Thymus (tissue), 11 donors: ENCODE data around the gene COBL. TPM values are rescaled to one million over a fixed set of nuclear protein-coding genes. Genes with fewer than 3 reads are reported as not detected.

Source experiments
- DNase-seq, 9 donors: peaks; one replicate each; pipeline ENCODE4 v3.0.0-alpha.2; 2013; ENCODE audit warnings: low spot score in 9 of 9, low read depth in 6 of 9, missing footprints in 1 of 9
- H3K27ac ChIP-seq, 2 donors: one replicate each; pipeline ENCODE4 v1.5.1; 2013; ENCODE audit warnings: control low read depth in 1 of 2, low read depth in 1 of 2, low read length in 1 of 2, mild to moderate bottlenecking in 1 of 2, moderate library complexity in 1 of 2
- H3K27me3 ChIP-seq, 2 donors: one replicate each; pipeline ENCODE4 v1.5.1; 2013; ENCODE audit warnings: low read length in 1 of 2; ENCODE audit not compliant: control insufficient read depth in 2 of 2, insufficient read depth in 1 of 2
- H3K36me3 ChIP-seq, 2 donors: one replicate each; pipeline ENCODE4 v1.5.1; 2013; ENCODE audit warnings: low read length in 1 of 2, mild to moderate bottlenecking in 1 of 2, moderate library complexity in 1 of 2; ENCODE audit not compliant: control insufficient read depth in 2 of 2, insufficient read depth in 2 of 2
- H3K4me1 ChIP-seq, 2 donors: one replicate each; pipeline ENCODE4 v1.5.1; 2013; ENCODE audit warnings: low read length in 2 of 2; ENCODE audit not compliant: control insufficient read depth in 2 of 2, insufficient read depth in 2 of 2
- H3K4me3 ChIP-seq, 2 donors: one replicate each; pipeline ENCODE4 v1.5.1; 2013; ENCODE audit warnings: low read length in 2 of 2, control low read depth in 1 of 2, mild to moderate bottlenecking in 1 of 2
- H3K9me3 ChIP-seq, 2 donors: one replicate each; pipeline ENCODE4 v1.5.1; 2013; ENCODE audit warnings: low read length in 1 of 2, mild to moderate bottlenecking in 1 of 2; ENCODE audit not compliant: control insufficient read depth in 2 of 2, insufficient read depth in 1 of 2
- WGBS: extraction: QIAGEN DNeasy Blood & Tissue Kit; methylation state at CpG from one replicate; pipeline ENCODE4 v1.1.7; 2013; 5-methylcytosine and 5-hydroxymethylcytosine counted together
- polyA plus RNA-seq: library from polyadenylated mRNA; stranded (reverse); fragments of 200-250 nt; gene quantifications from one replicate; pipeline ENCODE4 v1.2.3, GENCODE V29; 2013
- total RNA-seq: library from RNA; stranded (reverse); fragments of 120-200 nt; gene quantifications from one replicate; pipeline ENCODE4 v1.2.4, GENCODE V29; 2013
- donor health status: healthy.

The COBL gene
- total and polyA plus RNA-seq, 2 donors = 0.66 to 2.0 TPM

DNA sequence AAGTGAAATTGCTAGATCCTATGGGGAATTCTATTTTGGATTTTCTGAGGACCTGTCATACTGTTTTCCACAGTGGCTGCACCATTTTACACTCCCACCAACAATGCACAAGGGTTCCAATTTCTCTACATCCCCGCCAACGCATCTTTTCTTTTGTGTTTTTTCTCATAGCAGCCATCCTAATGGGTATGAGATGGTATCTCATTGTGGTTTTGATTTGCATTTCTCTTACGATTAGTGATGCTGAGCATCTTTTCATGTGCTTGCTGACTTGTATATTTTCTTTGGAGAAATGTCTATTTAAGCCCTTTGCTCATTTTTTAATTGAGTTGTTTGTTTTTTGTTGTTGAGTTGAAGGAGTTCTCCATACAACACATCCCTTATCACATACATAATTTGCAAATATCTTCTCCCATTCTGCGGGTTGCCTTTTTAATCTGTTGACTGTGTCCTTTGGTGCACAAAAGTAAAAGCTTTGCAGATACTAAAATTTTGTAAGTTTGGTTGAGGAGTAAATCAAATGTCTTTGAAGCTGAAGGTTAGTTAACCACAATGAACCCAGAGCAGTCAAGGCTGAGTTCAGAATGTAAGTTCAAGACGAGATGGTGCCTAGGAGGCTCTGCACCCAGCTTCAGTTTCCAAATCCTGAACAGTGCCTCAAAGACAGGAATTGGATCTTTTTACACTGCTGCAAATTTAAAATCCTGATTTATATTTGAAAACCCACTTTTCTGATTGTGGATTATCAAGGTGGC, 195.4 kb downstream of the COBL start:
- Histone ChIP-seq H3K4me3 (peak overlapping the region; percentile 13 to 18), H3K27me3 (no peaks in the 10 kb centered on the region), H3K36me3 (no peaks in the 10 kb centered on the region), H3K4me1 (peaks cover 19 to 36% of the 10 kb centered on the region in 2 donors), H3K27ac (peak overlapping the region; percentile 90 to 93), H3K9me3 (no peaks in the 10 kb centered on the region)
- WGBS = 17% methylated on average over 5 of the region's 5 CpGs
- peak in 4 of 9 donors; percentile 38 to 78 (median 50) for DNase-seq

DNA sequence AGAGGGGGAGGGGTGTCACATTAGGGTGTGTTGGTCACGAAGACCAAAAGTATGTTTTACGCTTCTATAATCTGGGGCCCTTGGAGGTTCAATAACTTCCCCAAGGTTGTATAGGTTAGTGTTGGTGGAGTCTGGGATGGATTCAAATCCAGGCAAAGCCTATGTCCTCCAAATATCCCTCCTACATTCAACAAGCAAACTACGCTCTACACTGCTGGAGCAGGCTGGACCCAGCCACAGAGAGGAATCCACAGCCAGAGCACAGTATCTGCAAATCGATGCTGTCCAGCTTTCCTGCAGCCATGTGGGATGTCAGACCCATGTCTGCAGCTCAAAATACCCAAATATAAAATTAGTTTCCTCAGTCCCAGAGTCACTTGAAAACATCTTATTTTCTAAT, 198.0 kb downstream of the COBL start:
- no peak for DNase-seq
- Histone ChIP-seq H3K4me1 (peaks cover 14 to 29% of the 10 kb centered on the region in 2 donors), H3K9me3 (no peaks in the 10 kb centered on the region), H3K4me3 (no peak overlapping the region), H3K27ac (no peak overlapping the region), H3K36me3 (no peaks in the 10 kb centered on the region), H3K27me3 (no peaks in the 10 kb centered on the region)
- 97% methylated on average over 4 of the region's 4 CpGs for WGBS

DNA sequence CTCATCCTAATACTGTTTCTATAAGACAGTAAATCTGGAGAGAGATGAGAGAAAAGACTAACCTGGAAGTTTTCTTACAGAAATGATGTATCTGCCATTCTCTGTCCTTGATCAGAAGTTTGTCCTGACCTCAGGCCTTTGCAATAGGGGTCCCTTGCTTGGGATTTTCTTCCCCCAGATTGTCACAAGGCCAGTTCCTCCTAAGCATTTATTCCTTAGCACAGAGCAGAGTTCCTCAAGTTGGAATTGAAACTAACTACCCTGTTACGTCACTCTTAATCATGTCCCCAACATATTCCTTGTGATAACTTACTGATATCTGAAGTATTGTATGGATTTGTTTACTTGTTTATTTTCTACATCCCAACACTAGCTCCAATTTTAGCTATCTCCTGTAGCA, 202.1 kb downstream of the COBL start:
- no peaks in the 10 kb centered on the region for H3K9me3 ChIP-seq
- H3K27me3 ChIP-seq = no peaks in the 10 kb centered on the region
- 96% methylated on average over 1 of the region's 1 CpG for WGBS
- no peak overlapping the region for H3K4me3 ChIP-seq
- H3K4me1 ChIP-seq = peaks cover 2 to 13% of the 10 kb centered on the region in 2 donors
- no peak for DNase-seq
- H3K27ac ChIP-seq = no peak overlapping the region
- no peaks in the 10 kb centered on the region for H3K36me3 ChIP-seq

DNA sequence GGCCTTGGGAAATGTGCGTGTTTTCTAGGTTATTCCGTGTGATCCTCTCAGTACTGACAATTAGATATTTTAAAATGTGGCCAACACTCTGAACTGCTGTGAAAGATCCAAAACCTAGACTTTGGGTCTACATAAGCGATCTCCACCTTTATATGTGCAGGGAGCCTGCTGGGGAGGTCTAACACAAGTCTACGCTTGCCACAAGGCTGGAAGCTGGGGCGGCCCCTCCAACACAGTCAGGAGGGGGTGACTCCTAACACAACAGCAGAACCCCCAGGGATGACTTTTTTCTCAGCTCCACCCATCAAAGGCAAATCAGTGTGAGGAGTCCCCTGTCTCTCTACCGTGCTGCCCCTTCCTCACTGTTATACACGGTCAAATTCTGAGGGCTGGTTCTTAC, 202.6 kb downstream of the COBL start:
- Histone ChIP-seq H3K4me3 (no peak overlapping the region), H3K36me3 (no peaks in the 10 kb centered on the region), H3K9me3 (no peaks in the 10 kb centered on the region), H3K27ac (no peak overlapping the region), H3K4me1 (peaks cover 2 to 14% of the 10 kb centered on the region in 2 donors), H3K27me3 (no peaks in the 10 kb centered on the region)
- 96% methylated on average over 7 of the region's 7 CpGs for WGBS
- no peak for DNase-seq

DNA sequence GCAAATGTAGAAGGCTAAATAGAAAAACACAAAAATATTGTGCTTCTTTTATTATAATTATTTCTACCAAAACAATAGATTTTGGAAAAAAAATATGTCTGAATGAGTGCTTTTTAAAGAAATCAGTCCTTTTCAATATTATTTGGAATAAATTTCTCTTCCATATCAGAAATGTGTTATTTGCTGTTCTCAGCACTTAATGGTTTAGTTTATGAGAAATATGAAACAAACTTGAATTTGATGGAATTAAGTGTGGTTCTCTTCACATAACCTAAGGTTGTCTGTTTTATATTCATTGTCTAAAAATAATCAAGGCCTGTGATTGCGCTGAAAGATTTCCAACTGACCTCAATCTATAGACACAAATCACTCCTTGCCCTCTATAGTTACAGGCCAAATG, 203.0 kb downstream of the COBL start:
- no peak overlapping the region for H3K4me3 ChIP-seq
- WGBS = 100% methylated on average over 1 of the region's 1 CpG
- H3K27me3 ChIP-seq = no peaks in the 10 kb centered on the region

DNA sequence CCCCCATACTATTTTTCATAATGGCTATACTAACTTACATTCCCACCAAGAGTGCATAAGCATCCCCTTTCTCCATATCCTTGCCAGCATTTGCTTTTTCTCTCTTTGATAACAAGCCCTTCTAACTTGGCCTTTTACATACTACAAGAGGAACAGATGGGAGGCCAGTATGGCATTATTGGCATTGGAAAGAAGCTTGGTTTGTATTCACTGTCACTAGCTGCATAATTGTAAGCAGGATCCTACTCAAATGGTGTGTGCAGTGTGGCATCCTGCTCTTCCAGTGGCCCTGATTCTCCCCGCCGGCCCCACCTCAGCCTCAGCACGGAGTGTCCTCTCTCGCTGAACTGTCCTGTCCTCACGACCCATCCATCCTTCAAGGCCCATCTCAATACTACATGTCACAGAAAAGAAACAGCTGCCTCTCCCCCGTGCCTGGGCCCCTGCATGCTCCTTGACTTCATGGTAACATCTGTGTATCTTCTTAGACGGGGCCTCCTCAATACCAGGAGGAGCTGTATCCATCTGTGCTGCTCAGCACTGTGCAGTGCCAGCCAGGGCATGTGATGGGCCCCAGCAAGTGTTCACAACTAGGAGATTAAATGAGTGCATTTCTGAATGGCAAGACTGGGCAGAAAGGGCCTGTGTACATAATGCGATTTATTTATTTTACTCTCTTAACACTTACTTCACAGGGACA, 205.2 kb downstream of the COBL start:
- WGBS = 88% methylated on average over 8 of the region's 8 CpGs

More for the DNA sequence above, 203.0 kb downstream of the COBL start:
- Histone ChIP-seq H3K4me1 (peaks cover 2 to 14% of the 10 kb centered on the region in 2 donors), H3K36me3 (no peaks in the 10 kb centered on the region), H3K9me3 (no peaks in the 10 kb centered on the region), H3K27ac (no peak overlapping the region)
- no peak for DNase-seq

DNA sequence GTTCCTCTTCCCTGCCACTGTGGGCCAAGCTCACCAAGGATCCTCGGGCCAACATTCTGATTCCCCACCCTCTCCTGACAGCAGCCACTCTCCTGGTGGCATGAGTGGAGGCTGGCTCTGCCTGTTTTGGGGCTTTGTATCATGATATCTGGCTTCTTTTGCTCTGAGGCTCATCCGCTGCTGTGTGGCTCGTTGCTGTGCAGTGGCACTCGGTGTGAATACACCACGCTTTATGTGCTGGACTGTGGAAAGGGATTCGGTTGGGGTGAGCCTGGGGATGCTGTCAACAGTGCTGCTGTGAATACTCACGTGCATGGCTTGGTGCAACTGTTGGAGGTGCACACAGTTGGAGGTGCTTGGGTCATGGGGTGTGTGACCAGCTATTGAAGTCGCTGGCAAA, 208.5 kb downstream of the COBL start:
- no peaks in the 10 kb centered on the region for H3K36me3 ChIP-seq
- WGBS = 97% methylated on average over 8 of the region's 8 CpGs
- no peak overlapping the region for H3K4me3 ChIP-seq
- H3K27ac ChIP-seq = no peak overlapping the region
- DNase-seq = no peak
- no peaks in the 10 kb centered on the region for H3K9me3 ChIP-seq
- H3K27me3 ChIP-seq = no peaks in the 10 kb centered on the region
- H3K4me1 ChIP-seq = peaks cover 2 to 14% of the 10 kb centered on the region in 2 donors

More for the DNA sequence above, 205.2 kb downstream of the COBL start:
- H3K4me3 ChIP-seq = no peak overlapping the region
- no peaks in the 10 kb centered on the region for H3K27me3 ChIP-seq
- H3K27ac ChIP-seq = no peak overlapping the region
- peaks cover 2 to 14% of the 10 kb centered on the region in 2 donors for H3K4me1 ChIP-seq
- no peaks in the 10 kb centered on the region for H3K36me3 ChIP-seq
- peak in 3 of 9 donors; percentile 21 to 51 (median 21) for DNase-seq
- no peaks in the 10 kb centered on the region for H3K9me3 ChIP-seq

DNA sequence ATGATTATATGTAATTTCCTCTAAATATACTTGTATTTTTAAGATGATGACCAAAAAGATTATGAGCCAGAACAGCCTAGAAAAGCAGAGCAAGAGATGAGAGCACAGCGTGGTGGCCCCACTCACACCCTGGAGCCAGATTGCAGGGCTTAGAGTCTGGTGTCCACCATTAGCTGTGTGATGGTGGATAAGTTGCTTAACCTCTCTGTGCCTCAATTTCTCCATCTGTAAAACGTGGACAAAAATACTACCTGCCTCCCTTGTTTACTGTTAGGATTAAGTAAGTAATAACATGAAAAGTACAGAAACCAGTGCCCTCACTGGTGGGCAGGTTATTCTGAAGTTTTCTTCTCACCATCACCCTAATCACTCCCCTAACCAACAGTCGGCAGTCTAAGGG, 212.3 kb downstream of the COBL start:
- no peaks in the 10 kb centered on the region for H3K9me3 ChIP-seq
- no peaks in the 10 kb centered on the region for H3K36me3 ChIP-seq
- H3K27ac ChIP-seq = no peak overlapping the region
- no peaks in the 10 kb centered on the region for H3K4me1 ChIP-seq
- no peaks in the 10 kb centered on the region for H3K27me3 ChIP-seq
- no peak overlapping the region for H3K4me3 ChIP-seq
- 93% methylated on average over 3 of the region's 3 CpGs for WGBS
- no peak for DNase-seq

DNA sequence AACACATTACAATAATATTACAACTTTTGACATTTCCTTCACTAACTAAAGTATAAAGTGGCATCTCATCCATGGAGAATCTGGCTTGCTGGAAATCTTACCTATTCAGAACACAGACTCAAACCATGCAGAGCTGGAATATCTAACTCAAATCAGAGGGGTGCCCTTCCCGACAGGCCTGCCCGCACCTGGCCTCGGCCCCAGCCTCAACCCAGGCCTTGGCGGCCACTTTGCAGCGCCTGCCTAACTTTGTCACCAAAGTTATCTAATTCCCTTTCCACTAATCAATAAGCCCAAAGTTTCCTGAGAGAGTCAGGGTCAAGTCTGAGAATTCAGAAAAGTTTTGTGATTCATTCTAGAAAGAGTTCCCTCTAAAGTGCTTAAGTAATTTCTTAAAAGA, 212.9 kb downstream of the COBL start:
- Histone ChIP-seq H3K4me3 (no peak overlapping the region), H3K4me1 (no peaks in the 10 kb centered on the region), H3K27ac (no peak overlapping the region), H3K9me3 (no peaks in the 10 kb centered on the region), H3K27me3 (no peaks in the 10 kb centered on the region), H3K36me3 (no peaks in the 10 kb centered on the region)
- no peak for DNase-seq
- WGBS = 98% methylated on average over 5 of the region's 5 CpGs
